ENCODE data around the gene ABCA7. TPM values are rescaled to one million over a fixed set of nuclear protein-coding genes. Genes with fewer than 3 reads are reported as not detected.

The ABCA7 gene
- polyA plus RNA-seq, 5 donors: 2.8 to 6.1 (median 4.7) TPM

DNA sequence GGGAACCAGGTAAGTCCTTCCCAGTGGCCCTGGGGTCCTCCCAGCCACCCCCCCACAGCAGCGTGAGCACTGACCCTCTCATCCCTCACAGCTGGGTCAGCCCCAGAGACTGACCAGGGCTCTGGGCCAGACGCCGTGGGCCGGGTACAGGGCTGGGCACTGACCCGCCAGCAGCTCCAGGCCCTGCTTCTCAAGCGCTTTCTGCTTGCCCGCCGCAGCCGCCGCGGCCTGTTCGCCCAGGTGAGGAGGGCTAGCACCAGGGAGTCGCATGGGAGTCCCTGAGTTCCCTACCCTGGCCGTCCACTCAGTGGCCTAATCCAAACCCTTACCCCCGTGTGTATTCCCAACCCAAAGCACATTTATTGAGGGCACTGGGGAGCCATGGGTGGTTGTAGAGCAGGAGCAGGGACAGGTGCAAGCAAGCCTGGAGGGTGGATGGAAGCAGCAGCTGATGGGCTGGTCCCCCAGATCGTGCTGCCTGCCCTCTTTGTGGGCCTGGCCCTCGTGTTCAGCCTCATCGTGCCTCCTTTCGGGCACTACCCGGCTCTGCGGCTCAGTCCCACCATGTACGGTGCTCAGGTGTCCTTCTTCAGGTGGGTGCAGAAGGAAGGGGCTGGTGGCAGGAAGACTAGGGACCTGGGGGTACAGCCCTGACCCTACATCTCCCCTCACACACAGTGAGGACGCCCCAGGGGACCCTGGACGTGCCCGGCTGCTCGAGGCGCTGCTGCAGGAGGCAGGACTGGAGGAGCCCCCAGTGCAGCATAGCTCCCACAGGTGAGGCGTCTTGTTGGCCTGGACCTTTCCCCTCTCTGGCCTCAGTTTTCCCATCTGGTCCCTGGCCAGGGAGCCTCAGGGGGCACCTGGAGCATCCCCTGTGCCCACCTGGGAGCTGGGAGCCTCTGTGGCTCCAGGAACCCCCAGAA lies 14.5 kb downstream of the ABCA7 start:
- DNase-seq: no peak

DNA sequence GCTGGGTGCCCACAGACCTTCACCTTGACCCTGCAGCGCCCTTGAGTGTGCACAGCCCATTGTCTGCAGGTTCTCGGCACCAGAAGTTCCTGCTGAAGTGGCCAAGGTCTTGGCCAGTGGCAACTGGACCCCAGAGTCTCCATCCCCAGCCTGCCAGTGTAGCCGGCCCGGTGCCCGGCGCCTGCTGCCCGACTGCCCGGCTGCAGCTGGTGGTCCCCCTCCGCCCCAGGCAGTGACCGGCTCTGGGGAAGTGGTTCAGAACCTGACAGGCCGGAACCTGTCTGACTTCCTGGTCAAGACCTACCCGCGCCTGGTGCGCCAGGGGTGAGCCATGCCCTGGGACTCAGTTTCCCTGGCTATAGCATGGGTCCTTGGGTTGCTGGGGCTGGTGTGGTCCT lies 15.1 kb downstream of the ABCA7 start:
- no peak for DNase-seq

DNA sequence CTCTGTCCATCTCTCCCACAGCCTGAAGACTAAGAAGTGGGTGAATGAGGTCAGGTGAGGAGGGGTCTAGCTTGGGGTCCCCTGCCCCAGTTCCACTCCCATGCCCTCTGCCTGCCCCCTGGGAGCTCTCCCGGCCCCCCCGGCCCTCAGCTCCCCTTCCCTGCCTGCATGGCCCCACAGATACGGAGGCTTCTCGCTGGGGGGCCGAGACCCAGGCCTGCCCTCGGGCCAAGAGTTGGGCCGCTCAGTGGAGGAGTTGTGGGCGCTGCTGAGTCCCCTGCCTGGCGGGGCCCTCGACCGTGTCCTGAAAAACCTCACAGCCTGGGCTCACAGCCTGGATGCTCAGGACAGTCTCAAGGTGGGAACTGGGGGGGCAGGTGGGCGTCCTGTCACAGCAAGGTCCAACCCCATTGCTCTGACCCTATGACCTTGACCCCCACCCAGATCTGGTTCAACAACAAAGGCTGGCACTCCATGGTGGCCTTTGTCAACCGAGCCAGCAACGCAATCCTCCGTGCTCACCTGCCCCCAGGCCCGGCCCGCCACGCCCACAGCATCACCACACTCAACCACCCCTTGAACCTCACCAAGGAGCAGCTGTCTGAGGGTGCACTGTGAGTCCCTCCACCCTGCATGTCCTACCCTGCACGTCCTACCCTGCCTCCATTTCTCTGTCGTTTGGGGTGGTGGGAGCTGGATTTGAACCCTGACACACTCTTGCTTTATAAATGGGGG lies 16.1 kb downstream of the ABCA7 start:
- no peak for DNase-seq

DNA sequence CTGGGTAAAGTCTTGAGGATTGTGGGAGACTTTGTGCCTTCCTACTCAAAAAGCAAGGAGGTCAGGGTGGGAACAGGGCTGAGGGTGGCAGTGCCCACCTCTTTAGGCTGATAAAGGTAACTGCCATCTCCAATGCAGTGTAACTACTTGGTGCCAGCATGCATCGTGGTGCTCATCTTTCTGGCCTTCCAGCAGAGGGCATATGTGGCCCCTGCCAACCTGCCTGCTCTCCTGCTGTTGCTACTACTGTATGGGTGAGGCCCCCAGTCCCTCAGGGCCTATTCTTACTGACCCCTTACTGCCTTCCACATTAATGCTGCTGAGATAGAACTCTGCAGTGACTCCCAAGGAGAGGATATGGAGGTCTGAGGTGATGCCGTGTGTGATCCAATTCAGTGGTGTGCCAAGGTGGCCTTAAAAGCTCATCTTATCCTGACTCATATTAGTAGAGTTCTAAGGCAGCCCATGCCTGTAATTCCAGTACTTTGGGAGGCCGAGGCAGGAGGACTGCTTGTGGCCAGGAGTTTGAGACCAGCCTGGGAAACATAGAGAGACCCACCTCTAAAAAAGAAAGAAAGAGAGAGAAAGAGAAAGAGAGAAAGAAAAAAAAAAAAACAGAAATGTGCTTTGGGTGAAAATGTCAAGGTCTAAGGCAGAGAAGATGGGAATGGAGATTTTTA lies 17.4 kb downstream of the ABCA7 start:
- DNase-seq: no peak

DNA sequence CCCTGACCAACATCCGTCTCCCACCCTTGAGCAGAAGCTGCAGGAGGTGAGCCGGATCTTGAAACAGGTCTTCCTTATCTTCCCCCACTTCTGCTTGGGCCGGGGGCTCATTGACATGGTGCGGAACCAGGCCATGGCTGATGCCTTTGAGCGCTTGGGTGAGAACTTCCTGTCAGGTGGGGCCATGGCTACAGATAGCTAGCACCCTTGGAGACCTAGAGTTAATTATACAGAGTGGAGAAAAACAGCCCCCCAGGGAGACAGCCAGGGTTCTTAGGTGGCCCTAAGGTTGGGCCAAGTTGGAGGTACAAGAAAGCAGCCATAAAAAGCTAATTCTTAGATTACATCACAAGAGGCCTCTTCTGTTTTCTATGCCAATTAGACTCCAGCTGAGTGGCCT lies 18.2 kb downstream of the ABCA7 start:
- DNase-seq: no peak

DNA sequence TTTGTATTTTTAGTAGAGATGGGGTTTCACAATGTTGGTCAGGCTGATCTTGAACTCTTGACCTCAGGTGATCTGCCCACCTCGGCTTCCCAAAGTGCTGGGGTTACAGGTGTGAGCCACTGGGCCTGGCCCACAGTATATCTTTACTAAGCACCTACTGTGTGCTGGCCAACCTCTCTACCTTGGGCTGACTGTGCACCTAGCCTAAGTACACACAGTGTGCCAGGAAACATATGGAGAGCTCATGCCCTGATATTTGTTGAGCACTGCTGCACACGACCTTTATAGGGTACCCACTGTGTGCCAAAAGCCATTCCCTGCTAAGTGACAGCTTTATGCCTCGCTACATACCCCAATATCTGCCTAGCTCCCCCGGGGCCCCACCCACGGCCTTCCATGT lies 20.8 kb downstream of the ABCA7 start:
- DNase-seq: no peak

DNA sequence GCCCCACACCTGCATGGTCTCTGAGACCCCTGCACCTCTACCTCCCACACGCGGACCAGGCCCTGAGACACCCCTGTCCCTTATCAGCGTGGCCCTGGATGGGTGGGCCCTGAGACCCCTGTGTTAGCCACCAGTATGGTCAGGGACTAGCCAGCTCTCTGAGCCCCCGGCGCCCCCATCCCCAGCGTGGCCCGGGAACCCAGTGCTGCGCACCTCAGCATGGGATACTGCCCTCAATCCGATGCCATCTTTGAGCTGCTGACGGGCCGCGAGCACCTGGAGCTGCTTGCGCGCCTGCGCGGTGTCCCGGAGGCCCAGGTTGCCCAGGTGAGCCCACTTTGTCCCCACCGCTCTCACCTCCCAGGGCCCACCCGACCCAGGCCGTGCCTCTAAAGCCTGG lies 22.1 kb downstream of the ABCA7 start:
- DNase-seq: no peak

DNA sequence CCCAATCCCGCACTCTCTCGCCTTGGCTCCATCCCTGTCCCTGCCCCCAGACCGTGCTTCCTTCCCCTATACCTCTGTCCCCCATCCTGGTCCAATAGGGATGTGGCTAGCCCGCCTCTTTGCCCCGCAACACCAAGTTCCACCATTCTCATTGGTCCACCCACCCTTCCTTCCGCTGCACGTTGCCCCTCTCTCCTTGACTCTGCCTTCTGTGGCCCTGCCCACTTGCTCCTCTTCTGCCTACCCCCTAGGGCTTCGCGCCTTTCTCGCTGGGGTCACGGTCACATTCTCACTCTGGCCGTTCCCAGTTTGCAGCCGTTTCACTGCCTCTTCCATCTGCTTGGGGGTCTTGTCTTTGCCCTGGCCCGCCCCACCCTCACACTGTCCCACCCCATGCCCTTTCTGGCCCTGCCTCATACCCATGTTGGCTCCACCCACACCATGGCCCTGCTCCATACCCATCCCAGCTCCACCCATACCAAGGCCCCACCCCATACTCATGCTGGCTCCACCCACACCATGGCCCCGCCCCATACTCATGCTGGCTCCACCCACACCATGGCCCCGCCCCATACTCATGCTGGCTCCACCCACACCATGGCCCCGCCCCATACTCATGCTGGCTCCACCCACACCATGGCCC lies 22.6 kb downstream of the ABCA7 start:
- DNase-seq: no peak

DNA sequence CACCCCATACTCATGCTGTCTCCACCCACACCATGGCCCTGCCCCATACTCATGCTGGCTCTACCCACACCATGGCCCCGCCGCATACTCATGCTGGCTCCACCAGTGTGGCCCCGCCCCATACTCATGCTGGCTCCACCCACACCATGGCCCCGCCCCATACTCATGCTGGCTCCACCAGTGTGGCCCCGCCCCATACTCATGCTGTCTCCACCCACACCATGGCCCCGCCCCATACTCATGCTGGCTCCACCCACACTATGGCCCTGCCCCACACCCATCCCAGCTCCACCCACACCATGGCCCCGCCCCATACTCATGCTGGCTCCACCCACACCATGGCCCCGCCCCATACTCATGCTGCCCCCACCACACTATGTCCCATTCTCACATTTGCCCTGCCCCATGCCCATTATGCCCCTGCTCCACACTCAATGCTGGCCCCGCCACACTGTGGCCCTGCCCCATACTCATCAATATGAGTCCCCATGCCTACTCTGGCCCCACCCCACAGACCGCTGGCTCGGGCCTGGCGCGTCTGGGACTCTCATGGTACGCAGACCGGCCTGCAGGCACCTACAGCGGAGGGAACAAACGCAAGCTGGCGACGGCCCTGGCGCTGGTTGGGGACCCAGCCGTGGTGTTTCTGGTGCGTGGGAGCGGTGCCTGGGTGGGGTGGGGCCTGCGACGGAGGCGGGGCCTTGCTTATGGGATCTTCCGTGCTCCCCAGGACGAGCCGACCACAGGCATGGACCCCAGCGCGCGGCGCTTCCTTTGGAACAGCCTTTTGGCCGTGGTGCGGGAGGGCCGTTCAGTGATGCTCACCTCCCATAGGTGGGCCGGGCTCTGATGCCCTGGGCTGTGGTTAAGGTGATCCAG lies 23.4 kb downstream of the ABCA7 start:
- no peak for DNase-seq

DNA sequence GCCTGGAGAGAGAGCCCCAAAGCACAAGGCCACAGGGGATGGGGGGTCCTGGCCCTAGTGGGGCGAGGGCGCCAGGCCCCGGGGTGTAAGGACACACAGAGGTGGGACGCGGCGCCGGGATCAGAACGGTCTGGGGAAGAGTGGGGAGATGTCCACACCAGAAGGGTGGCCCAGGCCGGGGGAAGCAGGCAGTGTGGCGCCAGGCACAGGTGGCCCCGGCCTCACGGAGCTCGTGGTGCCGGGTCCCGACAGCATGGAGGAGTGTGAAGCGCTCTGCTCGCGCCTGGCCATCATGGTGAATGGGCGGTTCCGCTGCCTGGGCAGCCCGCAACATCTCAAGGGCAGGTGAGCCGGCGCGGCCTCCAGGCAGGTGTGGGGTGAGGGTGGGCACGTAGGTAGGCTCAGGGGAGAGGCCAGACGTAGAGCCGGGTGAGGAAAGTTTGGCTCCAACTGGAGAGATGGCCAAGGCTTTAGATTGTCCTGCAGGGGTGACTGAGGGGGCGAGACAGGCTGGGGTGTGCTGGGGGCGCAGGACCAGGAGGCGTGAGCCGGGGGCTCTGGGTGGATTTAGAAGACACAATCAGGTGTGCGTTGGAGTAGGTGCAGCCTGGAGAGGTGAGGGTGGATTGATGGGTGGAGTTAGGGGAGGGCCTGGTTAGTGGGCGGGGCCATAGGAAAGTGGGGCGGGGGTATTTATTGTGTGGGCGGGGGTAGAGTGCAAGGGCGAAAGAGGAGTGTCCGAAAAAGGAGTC lies 24.2 kb downstream of the ABCA7 start:
- DNase-seq: no peak

DNA sequence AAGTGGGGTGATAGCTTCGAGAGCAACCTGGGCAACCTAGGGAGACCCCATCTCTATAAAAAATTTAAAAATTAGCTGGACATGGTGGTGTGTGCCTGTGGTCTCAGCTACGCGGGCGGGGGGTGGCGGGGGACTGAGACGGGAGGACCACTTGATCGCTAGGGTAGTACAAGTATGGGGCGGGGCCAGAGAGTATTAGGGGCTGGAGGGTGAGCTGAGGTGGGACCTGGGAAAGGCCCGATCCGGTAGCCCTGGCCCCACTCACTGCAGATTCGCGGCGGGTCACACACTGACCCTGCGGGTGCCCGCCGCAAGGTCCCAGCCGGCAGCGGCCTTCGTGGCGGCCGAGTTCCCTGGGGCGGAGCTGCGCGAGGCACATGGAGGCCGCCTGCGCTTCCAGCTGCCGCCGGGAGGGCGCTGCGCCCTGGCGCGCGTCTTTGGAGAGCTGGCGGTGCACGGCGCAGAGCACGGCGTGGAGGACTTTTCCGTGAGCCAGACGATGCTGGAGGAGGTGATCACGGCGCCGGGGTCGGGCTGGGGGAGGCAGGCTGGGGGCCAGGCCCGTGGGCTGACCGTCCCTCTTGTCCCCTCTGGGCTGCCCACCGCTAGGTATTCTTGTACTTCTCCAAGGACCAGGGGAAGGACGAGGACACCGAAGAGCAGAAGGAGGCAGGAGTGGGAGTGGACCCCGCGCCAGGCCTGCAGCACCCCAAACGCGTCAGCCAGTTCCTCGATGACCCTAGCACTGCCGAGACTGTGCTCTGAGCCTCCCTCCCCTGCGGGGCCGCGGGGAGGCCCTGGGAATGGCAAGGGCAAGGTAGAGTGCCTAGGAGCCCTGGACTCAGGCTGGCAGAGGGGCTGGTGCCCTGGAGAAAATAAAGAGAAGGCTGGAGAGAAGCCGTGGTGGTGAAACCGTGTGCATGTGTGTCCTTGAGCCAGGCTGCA lies 25.0 kb downstream of the ABCA7 start:
- peak in 1 of 2 donors; percentile 62 for DNase-seq

DNA sequence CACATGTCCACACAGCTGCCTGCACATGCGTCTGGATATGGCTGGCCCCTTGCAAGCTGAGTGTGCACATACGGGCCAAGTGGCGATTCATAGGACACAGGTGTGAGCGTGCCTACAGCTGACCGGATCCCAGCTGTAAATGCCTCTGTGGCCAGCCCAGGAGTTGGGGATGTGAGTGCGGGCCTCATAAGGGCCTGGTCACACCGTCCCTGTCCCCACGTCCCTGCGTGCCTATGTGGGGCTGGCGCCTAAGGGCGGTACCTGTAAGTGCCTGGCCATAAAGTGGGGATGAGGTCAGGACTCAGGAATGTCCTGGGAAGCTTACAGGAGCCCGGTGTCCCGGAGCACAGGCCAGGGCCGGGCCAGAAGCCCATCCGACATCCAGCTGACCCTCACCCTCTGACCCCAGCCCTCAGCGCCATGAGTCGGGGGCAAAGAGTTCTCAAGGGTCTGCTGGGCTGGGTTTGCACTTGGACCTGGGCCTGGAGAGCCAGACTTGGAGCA lies 25.8 kb downstream of the ABCA7 start:
- no peak for DNase-seq

DNA sequence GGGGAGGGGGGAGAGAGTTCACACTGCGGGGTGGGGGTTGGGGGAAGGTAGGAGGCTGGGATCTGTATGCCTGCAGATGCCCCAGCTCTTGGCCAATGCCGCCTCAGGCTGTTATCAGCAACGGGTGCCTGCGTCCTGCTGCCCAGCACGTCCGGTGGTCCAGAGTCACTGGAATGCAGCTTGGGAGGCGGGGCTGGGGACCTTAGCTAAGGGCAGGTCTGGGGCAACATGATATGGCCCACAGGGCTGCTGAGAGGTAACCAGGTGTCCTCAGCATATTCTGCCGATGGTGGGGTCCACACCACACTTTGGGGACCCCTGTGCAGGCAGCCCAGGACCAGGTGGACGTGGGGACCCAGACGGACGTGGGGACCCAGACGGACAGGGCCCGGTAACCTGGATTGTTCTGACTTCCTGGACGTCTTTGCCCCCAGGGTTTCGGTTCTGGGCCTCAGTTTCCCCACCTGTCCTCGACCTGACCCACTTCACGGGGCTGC lies 26.4 kb downstream of the ABCA7 start:
- no peak for DNase-seq

DNA sequence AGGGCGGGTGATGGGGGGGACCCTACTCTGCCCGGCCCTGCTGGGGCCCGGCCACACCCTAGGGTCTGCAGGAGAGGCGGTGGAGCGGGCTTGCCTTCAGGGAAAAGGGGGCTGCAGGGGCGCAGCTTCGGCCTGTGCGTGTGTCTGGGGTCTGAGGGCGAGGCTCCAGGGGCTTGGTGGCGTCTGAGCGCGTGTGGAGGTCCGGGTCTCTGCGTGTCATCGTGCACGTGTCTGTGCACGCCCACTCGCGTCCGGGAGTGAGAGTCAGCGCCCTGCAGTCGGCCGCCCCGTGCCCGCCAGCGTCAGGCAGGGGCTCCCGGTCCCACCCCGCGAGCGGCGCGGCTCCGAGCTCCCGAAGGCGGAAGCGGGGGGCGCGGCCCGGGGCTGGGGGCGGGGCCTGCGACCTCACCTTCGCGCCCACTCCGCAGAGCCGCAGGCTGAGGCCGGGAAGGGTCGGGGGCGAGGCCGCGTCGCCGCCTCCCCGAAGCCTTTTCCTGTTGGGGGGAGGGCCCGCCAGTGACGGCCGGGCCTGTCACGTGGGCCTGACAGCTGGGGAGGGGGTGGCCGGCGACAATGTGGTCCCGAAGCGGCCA lies 26.9 kb downstream of the ABCA7 start, which contains the start of gene ARHGAP45:
ARHGAP45 (plus strand) TSS at position 420 of the 593 bp plus-strand sequence. CDS start 239 bp downstream, outside the sequence.
- no peak for DNase-seq

DNA sequence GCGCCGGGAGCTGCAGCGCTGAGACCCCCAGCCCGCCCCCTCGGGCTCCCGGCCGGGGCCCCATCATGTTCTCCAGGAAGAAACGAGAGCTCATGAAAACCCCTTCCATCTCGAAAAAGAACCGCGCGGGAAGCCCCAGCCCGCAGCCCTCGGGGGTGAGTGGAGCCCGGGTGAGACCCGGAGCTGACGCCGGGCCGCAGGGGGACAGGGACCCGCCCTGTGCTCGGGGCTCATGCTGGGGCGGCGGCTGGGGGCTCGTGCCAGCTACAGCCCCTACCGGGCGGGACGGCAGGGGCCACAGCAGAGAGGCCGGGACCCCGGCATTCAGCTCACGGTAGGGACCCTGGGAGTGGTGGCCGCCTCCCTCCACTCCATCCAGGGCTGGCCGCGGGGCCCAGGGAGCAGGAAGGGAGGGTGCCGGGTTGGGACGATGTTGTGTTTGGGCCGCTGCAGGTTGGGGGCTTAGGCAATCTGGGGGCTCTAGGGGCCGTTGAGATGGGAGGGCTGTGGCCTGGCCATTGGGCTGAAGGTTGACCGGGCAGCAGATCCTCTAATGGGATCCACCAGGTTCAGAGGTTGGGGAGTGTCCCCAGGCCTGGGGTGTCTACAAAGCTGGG lies 27.5 kb downstream of the ABCA7 start:
- DNase-seq: no peak

DNA sequence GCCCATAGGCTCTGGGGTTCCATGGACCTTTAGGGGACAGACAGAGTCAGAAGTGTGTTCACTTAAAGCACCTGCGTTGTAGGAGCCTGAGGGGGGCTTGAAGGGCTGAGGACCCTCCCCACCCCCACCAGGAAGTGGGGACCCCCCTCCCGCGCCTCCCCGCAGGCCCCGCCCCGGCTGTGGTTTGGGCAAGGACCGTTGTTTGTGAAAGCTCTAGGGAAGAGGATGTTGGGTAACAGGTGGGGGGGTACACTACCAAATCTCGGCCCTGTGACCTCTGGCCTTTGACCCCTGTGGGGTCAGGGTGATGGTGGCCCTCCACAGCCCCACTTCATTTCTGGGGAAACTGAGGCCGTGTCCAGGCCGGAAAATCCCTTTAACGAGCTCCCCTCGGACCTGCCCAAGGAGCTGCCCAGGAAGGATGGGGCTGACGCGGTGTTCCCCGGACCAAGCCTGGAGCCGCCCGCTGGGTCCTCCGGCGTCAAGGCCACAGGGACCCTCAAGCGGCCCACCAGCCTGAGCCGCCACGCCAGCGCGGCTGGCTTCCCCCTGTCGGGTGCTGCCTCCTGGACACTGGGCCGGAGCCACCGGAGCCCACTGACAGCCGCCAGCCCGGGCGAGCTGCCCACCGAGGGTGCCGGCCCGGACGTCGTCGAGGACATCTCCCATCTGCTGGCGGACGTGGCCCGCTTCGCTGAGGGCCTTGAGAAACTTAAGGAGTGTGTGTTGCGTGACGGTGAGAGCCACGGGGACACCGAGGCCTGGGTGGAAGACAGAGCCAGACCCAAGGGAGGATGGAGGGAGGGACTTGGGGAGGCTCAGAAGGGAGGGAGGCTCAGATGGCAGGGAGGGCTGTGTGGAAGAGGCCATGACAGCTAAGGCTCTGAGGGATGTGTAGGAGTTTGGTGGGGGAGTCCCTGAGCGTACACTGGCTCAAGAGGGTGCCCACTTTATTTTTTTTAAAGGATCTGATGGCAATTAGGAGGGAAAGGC lies 28.4 kb downstream of the ABCA7 start:
- no peak for DNase-seq
